GM19023 (cell line): Measurements from ENCODE around the gene SEMA5A.
A peak's percentile ranks its signal among the peaks of the same experiment; 100 is the strongest.

Experiments used
- ATAC-seq: cut with Tn5 transposase; IDR thresholded peaks from one replicate; pipeline ENCODE4 v1.9.1; 2021; ENCODE audit warnings: mild to moderate bottlenecking, moderate library complexity; ENCODE audit not compliant: unreplicated experiment

The SEMA5A gene

GRCh38 chr5:9186069-9186468, 359.8 kb downstream of the SEMA5A start:
- no peak for ATAC-seq

GRCh38 chr5:9183992-9184391, 361.9 kb downstream of the SEMA5A start:
- no peak for ATAC-seq

- no peak for ATAC-seq
These were observed 362.8 kb downstream of the SEMA5A start for GRCh38 chr5:9182899-9183695.

GRCh38 chr5:9176641-9177040, 369.2 kb downstream of the SEMA5A start:
- no peak for ATAC-seq

GRCh38 chr5:9174446-9174845, 371.4 kb downstream of the SEMA5A start:
- no peak for ATAC-seq

GRCh38 chr5:9173281-9174048, 372.4 kb downstream of the SEMA5A start:
- ATAC-seq: no peak

- ATAC-seq: no peak
These were observed 375.8 kb downstream of the SEMA5A start for GRCh38 chr5:9170026-9170425.

GRCh38 chr5:9169557-9169902, 376.3 kb downstream of the SEMA5A start:
- ATAC-seq: no peak

GRCh38 chr5:9168791-9169556, 376.9 kb downstream of the SEMA5A start:
- no peak for ATAC-seq

- no peak for ATAC-seq
These were observed 379.4 kb downstream of the SEMA5A start for GRCh38 chr5:9166202-9167112.

GRCh38 chr5:9165546-9165945, 380.3 kb downstream of the SEMA5A start:
- ATAC-seq: no peak

GRCh38 chr5:9160747-9161146, 385.1 kb downstream of the SEMA5A start:
- no peak for ATAC-seq

- no peak for ATAC-seq
These were observed 388.1 kb downstream of the SEMA5A start for GRCh38 chr5:9157811-9158210.

- no peak for ATAC-seq
These were observed 388.9 kb downstream of the SEMA5A start for GRCh38 chr5:9157020-9157419.

GRCh38 chr5:9156282-9156681, 389.6 kb downstream of the SEMA5A start:
- peak; percentile 65 for ATAC-seq

GRCh38 chr5:9151684-9152427, 394.0 kb downstream of the SEMA5A start:
- no peak for ATAC-seq

- no peak for ATAC-seq
These were observed 395.9 kb downstream of the SEMA5A start for GRCh38 chr5:9149988-9150387.

GRCh38 chr5:9148242-9148641, 397.6 kb downstream of the SEMA5A start:
- ATAC-seq: no peak

- no peak for ATAC-seq
These were observed 405.2 kb downstream of the SEMA5A start for GRCh38 chr5:9140711-9141110.

GRCh38 chr5:9140202-9140601, 405.7 kb downstream of the SEMA5A start:
- ATAC-seq: no peak
